Gastrocnemius medialis (tissue), 4 donors: ENCODE measurements around the gene SLC9A1. TPM values are rescaled to one million over a fixed set of nuclear protein-coding genes. Genes with fewer than 3 reads are reported as not detected.
"Not testable (repeated sequence)": the region's sequence is repeated elsewhere in the genome, so short reads cannot be mapped to it uniquely, and the experiment has no call there.

Experiments
- ATAC-seq, 2 donors: fragments of 150-250 bp; one replicate each; pipeline ENCODE4 v1.9.1; 2016
- DNase-seq, 2 donors: peaks; one replicate each; pipeline ENCODE4 v3.0.0-alpha.2; 2019
- H3K27ac ChIP-seq, 4 donors: fragments of 200-600 bp; sonication (generic); 1 replicate in 1 of 4; 2 replicates in 3 of 4; pipeline ENCODE4 v1.5.1; 2016 to 2018; ENCODE audit warnings: mild to moderate bottlenecking in 2 of 4, moderate library complexity in 1 of 4
- H3K27me3 ChIP-seq, 3 donors: fragments of 200-600 bp; sonication (generic) in 2 of 3; 1 replicate in 1 of 3; 2 replicates in 2 of 3; pipeline versions ENCODE4 v1.5.1 to v1.6.0; 2016 to 2019; ENCODE audit warnings: mild to moderate bottlenecking in 1 of 3, moderate library complexity in 1 of 3
- H3K36me3 ChIP-seq, 2 donors: fragments of 200-600 bp; sonication (generic) in 1 of 2; one replicate each; pipeline ENCODE4 v1.5.1; 2017 to 2018
- H3K4me1 ChIP-seq, 2 donors: fragments of 200-600 bp; sonication (generic) in 1 of 2; one replicate each; pipeline ENCODE4 v1.5.1; 2016 to 2017; ENCODE audit warnings: mild to moderate bottlenecking in 2 of 2
- H3K4me3 ChIP-seq, 4 donors: fragments of 200-600 bp; sonication (generic) in 3 of 4; 1 replicate in 1 of 4; 2 replicates in 3 of 4; pipeline ENCODE4 v1.5.1; 2016 to 2019; ENCODE audit warnings: mild to moderate bottlenecking in 2 of 4
- H3K9me3 ChIP-seq, 3 donors: fragments of 200-600 bp; sonication (generic) in 2 of 3; 1 replicate in 1 of 3; 2 replicates in 2 of 3; pipeline ENCODE4 v1.5.1; 2016 to 2019
- POLR2A ChIP-seq, 2 donors: fragments of 450-650 bp; IDR thresholded peaks; one replicate each; pipeline ENCODE4 v1.6.1; 2017; ENCODE audit warnings: antibody characterized with exemption in 2 of 2, mild to moderate bottlenecking in 2 of 2, moderate library complexity in 2 of 2
- in situ Hi-C, 4 donors: fragments of 200-750 bp; cut with MboI; loops; one replicate each; pipeline versions ENCODE4 v1.15.0 to v1.8.0; 2017; ENCODE audit warnings: low sequenced_read_pairs in 4 of 4
- intact Hi-C: fragments of 100-400 bp; cut with DNase I; formaldehyde crosslinking; loops from one replicate; pipeline ENCODE4 v1.15.1; 2023; ENCODE audit warnings: low total_unique reads
- total RNA-seq, 4 donors: library from RNA; depleted of rRNA; stranded (reverse); fragments of >200 nt; gene quantifications; one replicate each; pipeline versions ENCODE4 v1.1.0 to v1.2.3, GENCODE V29; 2016
- TF ChIP-seq, protein P1 (sequence below), 5 experiments: fragments of 450-650 bp in 3 of 5; fragments of 200-600 bp in 2 of 5; sonication (generic) in 2 of 5; IDR thresholded peaks in 4 of 5; conservative IDR thresholded peaks in 1 of 5; 1 replicate in 4 of 5; 2 replicates in 1 of 5; pipeline ENCODE4 v1.5.1; 2016 to 2019; ENCODE audit warnings: antibody characterized with exemption in 5 of 5, mild to moderate bottlenecking in 3 of 5, moderate library complexity in 3 of 5

SLC9A1 gene
- total RNA-seq, 4 donors from 2014 or later = 2.5 to 4.3 (median 3.7) TPM

DNA sequence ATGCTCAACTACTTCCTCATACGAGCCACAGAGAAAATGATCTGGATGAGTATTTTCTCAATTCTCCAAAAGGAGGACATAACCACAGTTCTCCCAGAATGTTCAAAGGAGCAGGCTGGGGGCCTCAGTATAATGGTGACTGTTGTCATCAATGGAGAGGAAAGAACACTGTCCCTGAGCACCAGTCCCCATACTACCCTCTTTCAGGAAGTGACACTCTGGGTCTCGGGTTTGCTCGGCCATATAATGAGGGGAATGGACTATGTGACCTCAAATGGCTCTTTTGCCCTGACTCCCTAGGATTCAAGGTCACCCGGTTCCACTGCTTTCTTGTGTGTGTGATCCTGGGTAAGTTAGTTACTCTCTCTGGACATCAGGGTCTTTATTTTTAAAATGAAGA lies 22.8 kb downstream of the SLC9A1 start:
- DNase-seq (no peak), ATAC-seq (no peak)
- intact Hi-C loops (no loop called here), in situ Hi-C loops (no loop called here)
- H3K27me3 ChIP-seq = no peaks in the 10 kb centered on the region
- H3K4me1 ChIP-seq = peaks cover 34 to 39% of the 10 kb centered on the region in 2 donors
- no peaks in the 10 kb centered on the region for H3K9me3 ChIP-seq
- H3K27ac ChIP-seq = peak overlapping the region; percentile 8 to 81 (median 66)
- no peak overlapping the region for H3K4me3 ChIP-seq
- TF ChIP-seq, protein P1, sequence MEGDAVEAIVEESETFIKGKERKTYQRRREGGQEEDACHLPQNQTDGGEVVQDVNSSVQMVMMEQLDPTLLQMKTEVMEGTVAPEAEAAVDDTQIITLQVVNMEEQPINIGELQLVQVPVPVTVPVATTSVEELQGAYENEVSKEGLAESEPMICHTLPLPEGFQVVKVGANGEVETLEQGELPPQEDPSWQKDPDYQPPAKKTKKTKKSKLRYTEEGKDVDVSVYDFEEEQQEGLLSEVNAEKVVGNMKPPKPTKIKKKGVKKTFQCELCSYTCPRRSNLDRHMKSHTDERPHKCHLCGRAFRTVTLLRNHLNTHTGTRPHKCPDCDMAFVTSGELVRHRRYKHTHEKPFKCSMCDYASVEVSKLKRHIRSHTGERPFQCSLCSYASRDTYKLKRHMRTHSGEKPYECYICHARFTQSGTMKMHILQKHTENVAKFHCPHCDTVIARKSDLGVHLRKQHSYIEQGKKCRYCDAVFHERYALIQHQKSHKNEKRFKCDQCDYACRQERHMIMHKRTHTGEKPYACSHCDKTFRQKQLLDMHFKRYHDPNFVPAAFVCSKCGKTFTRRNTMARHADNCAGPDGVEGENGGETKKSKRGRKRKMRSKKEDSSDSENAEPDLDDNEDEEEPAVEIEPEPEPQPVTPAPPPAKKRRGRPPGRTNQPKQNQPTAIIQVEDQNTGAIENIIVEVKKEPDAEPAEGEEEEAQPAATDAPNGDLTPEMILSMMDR (IDR thresholded peaks at IDR 0.05 in 4 of 5, conservative IDR thresholded peaks at IDR 0.05 in 1 of 5) = no peak
- TF ChIP-seq POLR2A (IDR thresholded peaks at IDR 0.05) = no peak
- H3K36me3 ChIP-seq = no peaks in the 10 kb centered on the region

DNA sequence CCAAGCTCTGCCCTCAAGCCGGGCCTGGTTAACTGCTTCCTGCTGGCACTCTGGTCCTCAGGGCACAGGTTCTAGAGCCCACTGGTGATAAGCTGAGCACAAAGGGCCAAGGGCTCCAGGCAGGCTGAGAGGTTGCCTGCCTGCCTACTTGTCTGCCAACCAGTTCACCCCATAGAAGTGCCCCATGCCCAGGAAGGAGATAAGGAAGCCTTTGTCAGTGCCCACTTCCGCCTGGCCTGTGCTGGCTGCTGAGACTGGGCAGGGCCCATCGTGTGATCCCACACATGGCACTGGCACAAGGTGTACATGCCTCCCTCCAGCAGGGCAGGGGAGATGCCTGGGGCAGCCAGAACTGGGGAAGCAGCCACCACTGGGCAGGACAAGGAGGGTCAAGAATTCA lies 24.1 kb downstream of the SLC9A1 start:
- TF ChIP-seq, protein P1 (IDR thresholded peaks at IDR 0.05 in 4 of 5, conservative IDR thresholded peaks at IDR 0.05 in 1 of 5) = no peak
- TF ChIP-seq POLR2A (IDR thresholded peaks at IDR 0.05) = no peak
- H3K27ac ChIP-seq = peak overlapping the region; percentile 22 to 74 (median 46)
- H3K4me3 ChIP-seq = no peak overlapping the region
- DNase-seq (peak in 1 of 2 donors; percentile 28), ATAC-seq (peak in 1 of 2 donors; percentile 38)
- in situ Hi-C loops = no loop called here
- no peaks in the 10 kb centered on the region for H3K36me3 ChIP-seq
- no peaks in the 10 kb centered on the region for H3K27me3 ChIP-seq
- peaks cover 21 to 32% of the 10 kb centered on the region in 2 donors for H3K4me1 ChIP-seq
- intact Hi-C loops = no loop called here
- no peaks in the 10 kb centered on the region for H3K9me3 ChIP-seq

DNA sequence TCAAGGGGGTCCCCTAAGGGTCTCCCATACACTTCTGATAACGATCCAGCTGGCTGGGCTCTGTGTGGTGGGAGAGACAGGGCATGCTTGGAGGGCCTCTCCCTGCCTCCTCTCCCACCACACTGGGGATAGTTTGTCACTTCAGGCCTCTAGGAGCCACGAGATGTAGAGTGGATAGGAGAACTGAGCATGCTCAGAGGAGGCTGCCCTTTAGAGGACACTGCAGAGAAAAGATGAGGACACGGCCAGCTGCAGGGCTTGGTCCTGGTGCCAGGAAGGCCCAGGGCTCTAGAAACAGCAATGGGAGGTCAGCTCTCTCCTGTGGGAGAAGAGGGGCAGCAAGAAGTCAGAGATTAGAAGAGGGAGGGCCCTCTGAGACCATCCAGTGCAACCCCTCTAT lies 25.7 kb downstream of the SLC9A1 start:
- in situ Hi-C loops = no loop called here
- no peak for ATAC-seq
- intact Hi-C loops = no loop called here
- Histone ChIP-seq H3K9me3 (no peaks in the 10 kb centered on the region), H3K27ac (no peak overlapping the region), H3K27me3 (no peaks in the 10 kb centered on the region), H3K36me3 (no peaks in the 10 kb centered on the region), H3K4me1 (peaks cover 10 to 26% of the 10 kb centered on the region in 2 donors), H3K4me3 (no peak overlapping the region)
- no peak for TF ChIP-seq POLR2A (IDR thresholded peaks at IDR 0.05)
- TF ChIP-seq, protein P1 (IDR thresholded peaks at IDR 0.05 in 4 of 5, conservative IDR thresholded peaks at IDR 0.05 in 1 of 5) = no peak
- no peak for DNase-seq

DNA sequence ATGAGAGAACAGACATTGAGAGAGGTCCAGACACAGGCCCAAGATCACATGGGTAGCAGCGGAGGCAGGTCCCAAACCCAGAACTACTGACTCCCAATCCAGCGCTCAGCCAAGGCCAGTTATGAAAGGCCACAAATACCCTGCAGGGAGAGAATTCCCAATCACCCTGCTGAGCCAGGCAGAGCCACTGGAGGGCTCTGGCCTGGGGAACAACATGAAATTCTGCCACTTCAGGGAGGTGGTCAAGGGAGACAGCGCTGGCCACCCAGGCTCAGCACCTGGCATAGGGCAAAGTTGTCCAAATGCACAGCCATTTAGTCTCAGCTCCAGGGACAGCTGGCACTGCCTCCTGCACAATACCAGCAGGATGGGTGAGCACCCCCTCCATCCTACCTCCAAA lies 27.5 kb downstream of the SLC9A1 start:
- TF ChIP-seq, protein P1 (IDR thresholded peaks at IDR 0.05 in 4 of 5, conservative IDR thresholded peaks at IDR 0.05 in 1 of 5) = no peak
- no peak for TF ChIP-seq POLR2A (IDR thresholded peaks at IDR 0.05)
- H3K4me1 ChIP-seq = peaks cover 8 to 21% of the 10 kb centered on the region in 2 donors
- no peaks in the 10 kb centered on the region for H3K36me3 ChIP-seq
- no peak overlapping the region for H3K4me3 ChIP-seq
- H3K9me3 ChIP-seq = no peaks in the 10 kb centered on the region
- intact Hi-C loops (no loop called here), in situ Hi-C loops (no loop called here)
- ATAC-seq = no peak
- no peak overlapping the region for H3K27ac ChIP-seq
- H3K27me3 ChIP-seq = no peaks in the 10 kb centered on the region
- DNase-seq = no peak

DNA sequence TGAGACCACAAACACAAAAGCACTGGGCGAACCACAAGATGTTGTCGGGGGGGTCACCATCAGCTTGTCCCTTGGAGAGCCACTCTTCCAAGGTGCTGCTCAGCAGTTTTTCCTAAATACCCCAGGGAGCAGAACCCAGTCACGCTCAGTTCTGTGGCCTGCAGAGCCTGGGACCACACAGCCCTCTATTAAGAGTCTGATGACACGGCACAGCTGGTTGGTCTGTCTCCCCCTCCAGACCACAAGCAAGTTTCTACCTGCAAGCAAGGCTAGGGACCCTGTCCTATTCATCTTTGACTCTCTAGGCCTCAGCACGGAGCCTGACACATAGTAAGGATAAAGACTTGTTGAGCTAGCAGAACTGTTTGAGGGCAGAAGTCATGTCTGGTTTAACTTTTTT lies 28.5 kb downstream of the SLC9A1 start:
- Histone ChIP-seq H3K27me3 (no peaks in the 10 kb centered on the region), H3K9me3 (no peaks in the 10 kb centered on the region), H3K27ac (no peak overlapping the region), H3K4me1 (peaks cover 11 to 19% of the 10 kb centered on the region in 2 donors), H3K4me3 (no peak overlapping the region), H3K36me3 (no peaks in the 10 kb centered on the region)
- TF ChIP-seq, protein P1 (IDR thresholded peaks at IDR 0.05 in 4 of 5, conservative IDR thresholded peaks at IDR 0.05 in 1 of 5) = no peak
- no peak for TF ChIP-seq POLR2A (IDR thresholded peaks at IDR 0.05)
- in situ Hi-C loops (no loop called here), intact Hi-C loops (no loop called here)
- no peak for ATAC-seq
- DNase-seq = no peak

DNA sequence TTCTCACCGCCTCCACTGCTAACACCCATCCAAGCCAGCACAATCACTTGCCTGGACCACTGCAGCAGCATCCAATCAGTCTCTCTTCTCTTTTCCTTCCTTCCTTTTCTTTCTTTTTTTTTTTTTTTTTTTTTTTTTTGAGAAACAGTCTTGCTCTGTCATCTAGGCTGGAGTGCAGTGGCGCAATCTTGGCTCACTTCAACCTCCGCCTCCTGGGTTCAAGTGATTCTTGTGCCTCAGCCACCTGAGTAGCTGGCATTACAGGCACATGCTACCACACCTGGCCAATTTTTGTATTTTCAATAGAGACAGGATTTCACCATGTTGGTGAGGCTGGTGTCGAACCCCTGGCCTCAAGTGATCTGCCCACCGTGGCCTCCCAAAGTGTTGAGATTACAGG lies 29.8 kb downstream of the SLC9A1 start:
- H3K27ac ChIP-seq, H3K9me3 ChIP-seq, H3K27me3 ChIP-seq, DNase-seq, in situ Hi-C loops, H3K36me3 ChIP-seq, ATAC-seq, intact Hi-C loops, H3K4me3 ChIP-seq: not testable (repeated sequence)
- peaks cover 11 to 12% of the 10 kb centered on the region in 2 donors for H3K4me1 ChIP-seq
